NCI-H146 (cell line): Measurements from ENCODE around the gene PCDH10.
"Not testable (repeated sequence)": the region's sequence is repeated elsewhere in the genome, so short reads cannot be mapped to it uniquely, and the experiment has no call there.

Experiments used
- DNase-seq: peaks from one replicate; lab custom pipeline; 2025; lab: John Stamatoyannopoulos, UW

PCDH10 gene

DNA sequence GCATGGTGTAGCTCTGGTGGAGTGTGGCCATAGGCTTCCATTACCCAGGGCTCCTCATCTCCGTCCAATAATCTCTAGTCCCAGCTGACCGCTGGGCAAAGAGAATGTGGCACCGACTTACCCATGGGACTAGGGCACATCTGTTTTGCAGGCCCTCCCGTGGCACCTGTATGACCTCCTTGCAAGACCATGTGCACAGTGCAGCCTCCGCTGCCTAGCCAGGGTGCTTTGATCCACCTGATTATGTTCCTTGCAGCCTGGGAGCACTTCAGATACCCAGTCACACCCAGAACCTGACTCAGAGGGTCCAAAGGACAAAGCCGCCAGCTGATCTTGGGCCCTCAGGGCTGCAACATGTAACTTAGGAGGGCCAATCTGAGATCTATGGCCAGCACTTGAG is 84.8 kb downstream of the PCDH10 start:
- DNase-seq = no peak

DNA sequence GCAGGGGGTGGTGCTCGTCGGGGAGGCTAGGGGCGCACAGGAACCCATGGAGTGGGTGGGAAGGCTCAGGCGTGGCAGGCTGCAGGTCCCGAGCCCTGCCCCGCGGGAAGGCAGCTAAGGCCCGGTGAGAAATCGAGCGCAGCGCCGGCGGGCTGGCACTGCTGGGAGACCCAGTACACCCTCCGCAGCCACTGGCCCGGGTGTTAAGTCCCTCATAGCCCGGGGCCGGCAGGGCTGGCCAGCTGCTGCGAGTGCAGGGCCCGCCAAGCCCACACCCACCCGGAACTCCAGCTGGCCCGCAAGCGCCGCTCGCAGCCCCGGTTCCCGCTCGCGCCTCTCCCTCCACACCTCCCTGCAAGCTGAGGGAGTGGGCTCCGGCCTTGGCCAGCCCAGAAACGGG is 91.4 kb downstream of the PCDH10 start:
- not testable (repeated sequence) for DNase-seq
